ENCODE measurements around the gene IGLL5.

DNA sequence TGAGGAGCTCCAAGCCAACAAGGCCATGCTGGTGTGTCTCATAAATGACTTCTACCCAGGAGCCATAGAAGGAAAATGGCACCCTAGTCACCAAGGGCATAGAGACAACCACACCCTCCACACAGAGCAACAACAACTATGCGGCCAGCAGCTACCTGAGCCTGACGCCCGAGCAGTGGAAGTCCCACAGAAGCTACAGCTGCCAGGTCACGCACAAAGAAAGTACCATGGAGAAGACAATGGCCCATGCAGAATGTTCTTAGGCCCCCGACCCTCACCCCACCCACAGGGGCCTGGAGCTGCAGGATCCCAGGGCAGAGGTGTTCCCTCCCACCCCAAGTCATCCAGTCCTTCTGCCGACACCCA is 28.0 kb downstream of the IGLL5 start:
- no peak for TF ChIP-seq POLR2A (IDR thresholded peaks at IDR 0.05)
- TF ChIP-seq, protein P1, sequence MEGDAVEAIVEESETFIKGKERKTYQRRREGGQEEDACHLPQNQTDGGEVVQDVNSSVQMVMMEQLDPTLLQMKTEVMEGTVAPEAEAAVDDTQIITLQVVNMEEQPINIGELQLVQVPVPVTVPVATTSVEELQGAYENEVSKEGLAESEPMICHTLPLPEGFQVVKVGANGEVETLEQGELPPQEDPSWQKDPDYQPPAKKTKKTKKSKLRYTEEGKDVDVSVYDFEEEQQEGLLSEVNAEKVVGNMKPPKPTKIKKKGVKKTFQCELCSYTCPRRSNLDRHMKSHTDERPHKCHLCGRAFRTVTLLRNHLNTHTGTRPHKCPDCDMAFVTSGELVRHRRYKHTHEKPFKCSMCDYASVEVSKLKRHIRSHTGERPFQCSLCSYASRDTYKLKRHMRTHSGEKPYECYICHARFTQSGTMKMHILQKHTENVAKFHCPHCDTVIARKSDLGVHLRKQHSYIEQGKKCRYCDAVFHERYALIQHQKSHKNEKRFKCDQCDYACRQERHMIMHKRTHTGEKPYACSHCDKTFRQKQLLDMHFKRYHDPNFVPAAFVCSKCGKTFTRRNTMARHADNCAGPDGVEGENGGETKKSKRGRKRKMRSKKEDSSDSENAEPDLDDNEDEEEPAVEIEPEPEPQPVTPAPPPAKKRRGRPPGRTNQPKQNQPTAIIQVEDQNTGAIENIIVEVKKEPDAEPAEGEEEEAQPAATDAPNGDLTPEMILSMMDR (IDR thresholded peaks at IDR 0.05) = no peak

Measured in testis (tissue), 2 donors.